HCT116 (cell line): Measurements from ENCODE around the gene ASB3. TPM values are rescaled to one million over a fixed set of nuclear protein-coding genes. Genes with fewer than 3 reads are reported as not detected.

Source experiments
- ATAC-seq: fragments of 200-7000 bp; cut with Tn5 transposase; 2 replicates; pipeline ENCODE4 v1.9.1; 2020; ENCODE audit warnings: mild to moderate bottlenecking, moderate library complexity
- BruUV-seq: library from RNA; stranded (reverse); fragments of 400-500 nt; replicated peaks from 2 replicates; lab custom pipeline; 2021; lab: Mats Ljungman, UMichigan
- CTCF ChIA-PET: fragments of 300-600 bp; sonication (Branson Sonifier 250); formaldehyde crosslinking; loops from one replicate; lab custom pipeline; 2021; ENCODE audit warnings: antibody characterized with exemption; lab: Charles Lee
- POLR2A ChIA-PET: fragments of 300-600, 350-600 bp; sonication (Branson Sonifier 250); formaldehyde crosslinking; loops from one replicate; lab custom pipeline; 2021; ENCODE audit warnings: antibody characterized with exemption; lab: Charles Lee
- RAD21 ChIA-PET, 2 experiments: fragments of 300-600 bp; sonication (Branson Sonifier 250); formaldehyde crosslinking; loops; one replicate each; lab custom pipeline; 2023; ENCODE audit warnings: low total read pairs in 2 of 2; ENCODE audit not compliant: uncharacterized antibody in 2 of 2, unreplicated experiment in 2 of 2, low non-redundant PET in 1 of 2; lab: Charles Lee
- DNase-seq: peaks from one replicate; pipeline ENCODE4 v3.0.0-alpha.2; 2010; ENCODE audit warnings: low read depth, low spot score
- H2AFZ ChIP-seq: fragments of 200-600 bp; shearing (Covaris generic), sonication (generic); 2 replicates; pipeline ENCODE4 v1.6.1; 2017; ENCODE audit warnings: low read depth, mixed run types, mixed read lengths, antibody characterized with exemption, low read length; ENCODE audit not compliant: poor library complexity, severe bottlenecking
- H3K27ac ChIP-seq: 2 replicates; pipeline ENCODE4 v1.5.1; 2012; ENCODE audit warnings: low read depth, low read length
- H3K27me3 ChIP-seq: fragments of 200-600 bp; sonication (generic); 2 replicates; pipeline ENCODE4 v1.6.1; 2016; ENCODE audit warnings: mixed run types, low read length, mixed read lengths; ENCODE audit not compliant: insufficient read depth
- H3K36me3 ChIP-seq, 2 experiments: fragments of 200-500 bp in 1 of 2; fragments of 200-600 bp in 1 of 2; sonication (Bioruptor generic) in 1 of 2; sonication (generic) in 1 of 2; 2 replicates each; pipeline versions ENCODE4 v1.5.1 to v1.6.1; 2014 to 2016; ENCODE audit warnings: low read length in 2 of 2, inconsistent platforms in 1 of 2, mixed read lengths in 1 of 2, mixed run types in 1 of 2; ENCODE audit not compliant: insufficient read depth in 2 of 2, control insufficient read depth in 1 of 2
- H3K4me1 ChIP-seq, 2 experiments: fragments of 200-600 bp in 1 of 2; sonication (generic) in 1 of 2; 2 replicates each; pipeline versions ENCODE4 v1.5.1 to v1.6.1; 2012 to 2017; ENCODE audit warnings: low read length in 2 of 2, inconsistent platforms in 1 of 2, mild to moderate bottlenecking in 1 of 2, mixed read lengths in 1 of 2, mixed run types in 1 of 2, moderate library complexity in 1 of 2; ENCODE audit not compliant: insufficient read depth in 2 of 2, control insufficient read depth in 1 of 2
- H3K4me2 ChIP-seq: fragments of 200-600 bp; sonication (generic); 2 replicates; pipeline ENCODE4 v1.6.1; 2017; ENCODE audit warnings: mixed run types, low read length, mixed read lengths
- H3K4me3 ChIP-seq, 2 experiments: fragments of 200-600 bp in 1 of 2; sonication (generic) in 1 of 2; replicated peaks in 1 of 2; 2 replicates each; pipeline ENCODE4 v1.5.1; 2011 to 2016; ENCODE audit warnings: low read length in 2 of 2, control low read depth in 1 of 2, low read depth in 1 of 2, mild to moderate bottlenecking in 1 of 2, mixed read lengths in 1 of 2, mixed run types in 1 of 2
- H3K79me2 ChIP-seq: fragments of 200-600 bp; sonication (generic); 2 replicates; pipeline ENCODE4 v1.6.1; 2017; ENCODE audit warnings: mild to moderate bottlenecking, mixed run types, low read length, moderate library complexity, mixed read lengths; ENCODE audit not compliant: insufficient read depth
- H3K9ac ChIP-seq: fragments of 200-600 bp; sonication (generic); 2 replicates; pipeline ENCODE4 v1.6.1; 2016; ENCODE audit warnings: low read length, mixed read lengths
- H3K9me2 ChIP-seq: fragments of 200-600 bp; sonication (generic), shearing (Covaris generic); 2 replicates; pipeline ENCODE4 v1.6.1; 2017; ENCODE audit warnings: mixed run types, mild to moderate bottlenecking, moderate library complexity; ENCODE audit not compliant: insufficient read depth
- H3K9me3 ChIP-seq, 2 experiments: fragments of 200-500 bp in 1 of 2; fragments of 200-600 bp in 1 of 2; sonication (Bioruptor generic) in 1 of 2; sonication (generic) in 1 of 2; 2 replicates each; pipeline ENCODE4 v1.6.1; 2014 to 2017; ENCODE audit warnings: low read length in 2 of 2, mixed read lengths in 2 of 2, inconsistent platforms in 1 of 2, low read depth in 1 of 2, mild to moderate bottlenecking in 1 of 2, mixed run types in 1 of 2, moderate library complexity in 1 of 2; ENCODE audit not compliant: control insufficient read depth in 1 of 2, insufficient read depth in 1 of 2
- H4K20me1 ChIP-seq: fragments of 200-600 bp; sonication (generic), shearing (Covaris generic); 2 replicates; pipeline ENCODE4 v1.6.1; 2017; ENCODE audit warnings: mixed run types, mild to moderate bottlenecking, moderate library complexity; ENCODE audit not compliant: insufficient read depth
- ATF3 ChIP-seq: IDR thresholded peaks from 2 replicates; pipeline ENCODE4 v1.6.1; 2012
- CBX3 ChIP-seq: IDR thresholded peaks from 2 replicates; pipeline ENCODE4 v1.6.1; 2012; ENCODE audit warnings: low read depth
- CEBPB ChIP-seq: IDR thresholded peaks from 2 replicates; pipeline ENCODE4 v1.6.1; 2012; ENCODE audit warnings: low read depth
- CTCF ChIP-seq, 3 experiments: fragments of 200-600 bp in 1 of 3; sonication (generic) in 1 of 3; IDR thresholded peaks in 2 of 3; conservative IDR thresholded peaks in 1 of 3; 2 replicates each; pipeline ENCODE4 v1.5.1; 2012 to 2017; ENCODE audit warnings: low read depth in 2 of 3, low read length in 2 of 3, antibody characterized with exemption in 1 of 3, borderline replicate concordance in 1 of 3, control low read depth in 1 of 3, mild to moderate bottlenecking in 1 of 3, mixed read lengths in 1 of 3, mixed run types in 1 of 3, moderate library complexity in 1 of 3; ENCODE audit not compliant: insufficient read depth in 1 of 3
- ELF1 ChIP-seq: IDR thresholded peaks from 2 replicates; pipeline ENCODE4 v1.6.1; 2012; ENCODE audit warnings: low read depth, borderline replicate concordance
- EZH2 ChIP-seq: fragments of 200-600 bp; sonication (generic); IDR thresholded peaks from 2 replicates; pipeline ENCODE4 v1.6.1; 2017; ENCODE audit warnings: antibody characterized with exemption, mixed run types
- EZH2phosphoT487 ChIP-seq: fragments of 200-600 bp; IDR thresholded peaks from 2 replicates; pipeline ENCODE4 v1.6.1; 2018; ENCODE audit warnings: antibody characterized with exemption, borderline replicate concordance
- FOSL1 ChIP-seq: IDR thresholded peaks from 2 replicates; pipeline ENCODE4 v1.6.1; 2012; ENCODE audit warnings: low read depth
- MAX ChIP-seq: IDR thresholded peaks from 2 replicates; pipeline ENCODE4 v1.6.1; 2012
- POLR2A ChIP-seq: IDR thresholded peaks from 2 replicates; pipeline ENCODE4 v1.7.0; 2011; ENCODE audit warnings: borderline replicate concordance; ENCODE audit not compliant: insufficient read depth, insufficient read length; ENCODE audit errors: extremely low read depth
- POLR2AphosphoS5 ChIP-seq: IDR thresholded peaks from 2 replicates; pipeline ENCODE4 v1.6.1; 2011; ENCODE audit warnings: mild to moderate bottlenecking, low read depth, low read length, moderate library complexity
- RAD21 ChIP-seq: IDR thresholded peaks from 2 replicates; pipeline ENCODE4 v1.6.1; 2012; ENCODE audit warnings: low read depth, mild to moderate bottlenecking
- SIN3A ChIP-seq: IDR thresholded peaks from 2 replicates; pipeline ENCODE4 v1.6.1; 2012; ENCODE audit warnings: low read depth
- SRF ChIP-seq: IDR thresholded peaks from 2 replicates; pipeline ENCODE4 v1.6.1; 2012; ENCODE audit warnings: low read depth
- TCF7L2 ChIP-seq: IDR thresholded peaks from 2 replicates; pipeline ENCODE4 v1.7.0; 2011; ENCODE audit warnings: borderline replicate concordance, inconsistent platforms; ENCODE audit not compliant: insufficient read depth, insufficient read length; ENCODE audit errors: extremely low read depth
- YY1 ChIP-seq: IDR thresholded peaks from 2 replicates; pipeline ENCODE4 v1.6.1; 2011; ENCODE audit warnings: low read length, low read depth, moderate library complexity, mild to moderate bottlenecking; ENCODE audit not compliant: insufficient replicate concordance; ENCODE audit errors: extremely low read depth
- ZNF274 ChIP-seq: fragments of 200-500 bp; sonication (Bioruptor generic); IDR thresholded peaks from 2 replicates; pipeline ENCODE4 v1.6.1; 2014; ENCODE audit warnings: mild to moderate bottlenecking, low read depth, low read length, inconsistent platforms
- intact Hi-C: fragments of 100-400 bp; cut with micrococcal nuclease; formaldehyde crosslinking; loops from 2 replicates; pipeline ENCODE4 v1.10.0; 2022
- total RNA-seq: library from RNA; stranded (reverse); gene quantifications from one replicate; pipeline ENCODE4 v1.2.1, GENCODE V29; 2021; ENCODE audit not compliant: unreplicated experiment

The ASB3 gene
- total RNA-seq, 1 experiment from 2014 or later: 17.3 TPM

- intact Hi-C loops: no loop called here
These were observed 46.6 kb downstream of the ASB3 start for GRCh38 chr2:53740170-53740569.

More at GRCh38 chr2:53740170-53740569, 46.6 kb downstream of the ASB3 start:
- RAD21 ChIA-PET: no interaction called here
- H3K79me2 ChIP-seq: no peaks in the 10 kb centered on the region
- ATAC-seq: no peak
- TF ChIP-seq SIN3A (no peak), MAX (no peak), POLR2A (no peak), EZH2phosphoT487 (no peak), CEBPB (no peak), EZH2 (no peak), YY1 (no peak), FOSL1 (no peak), RAD21 (peak; percentile 60), CTCF (IDR thresholded peaks at IDR 0.05 in 2 of 3, conservative IDR thresholded peaks at IDR 0.05 in 1 of 3; ENCODE audit: borderline replicate concordance in 1 of 3, insufficient read depth in 1 of 3, low read depth in 2 of 3, low read length in 2 of 3) (peak; percentile 28 to 53 (median 36); a peak in 4 of 6 replicates), POLR2AphosphoS5 (no peak), SRF (no peak), TCF7L2 (no peak), CBX3 (no peak), ZNF274 (no peak), ATF3 (no peak), ELF1 (no peak)
- TF ChIP-seq, all 23 proteins: peak for 2
- no peaks in the 10 kb centered on the region for H3K9me2 ChIP-seq
- H3K27ac ChIP-seq: no peak overlapping the region
- H3K36me3 ChIP-seq: no peaks in the 10 kb centered on the region
- BruUV-seq: no TSS peak
- no peak overlapping the region for H3K9ac ChIP-seq
- CTCF ChIA-PET: interaction anchor here (1.1 kb wide), 1 partner anchor 317 kb away, joined by 7 read pairs; no protein-coding TSS in a partner anchor
- H3K4me3 ChIP-seq: no peak overlapping the region
- H4K20me1 ChIP-seq: no peaks in the 10 kb centered on the region
- POLR2A ChIA-PET: no interaction called here
- no peak overlapping the region for H2AFZ ChIP-seq
- DNase-seq: peak; percentile 1
- H3K27me3 ChIP-seq: no peaks in the 10 kb centered on the region
- no peaks in the 10 kb centered on the region for H3K9me3 ChIP-seq
- H3K4me1 ChIP-seq: no peaks in the 10 kb centered on the region
- H3K4me2 ChIP-seq: no peak overlapping the region
